H1 (cell line): ENCODE results near the gene PGM2L1. TPM values are rescaled to one million over a fixed set of nuclear protein-coding genes. Genes with fewer than 3 reads are reported as not detected.

Experiments
- CTCF ChIA-PET: fragments of 300-600 bp; sonication (Branson Sonifier 250); formaldehyde crosslinking; loops from one replicate; lab custom pipeline; 2021; ENCODE audit not compliant: partially characterized antibody; lab: Charles Lee
- POLR2A ChIA-PET: fragments of 300-600 bp; sonication (Branson Sonifier 250); formaldehyde crosslinking; loops from one replicate; lab custom pipeline; 2021; ENCODE audit warnings: inconsistent platforms; ENCODE audit not compliant: partially characterized antibody; lab: Charles Lee
- DNase-seq, 2 experiments: peaks; one replicate each; pipeline versions ENCODE4 v3.0.0 to v3.0.0-alpha.2; 2010 to 2022; ENCODE audit warnings: low spot score in 2 of 2, low read depth in 1 of 2, mixed read lengths in 1 of 2
- FAIRE-seq: peaks from 2 replicates; lab custom pipeline; 2011; peaks lifted over from hg19 to GRCh38; lab: Jason Lieb, UNC
- H2AFZ ChIP-seq: 2 replicates; pipeline ENCODE4 v1.8.1; 2012; ENCODE audit warnings: low read length, inconsistent platforms
- H2AK5ac ChIP-seq: 2 replicates; pipeline ENCODE4 v1.6.1; 2013; ENCODE audit warnings: low read depth, low read length
- H2BK120ac ChIP-seq: replicated peaks from 2 replicates; pipeline ENCODE3; 2013; ENCODE audit warnings: low read depth, low read length, inconsistent platforms
- H2BK12ac ChIP-seq: 2 replicates; pipeline ENCODE4 v1.6.1; 2013; ENCODE audit warnings: low read depth, low read length
- H2BK15ac ChIP-seq: 2 replicates; pipeline ENCODE4 v1.6.1; 2013; ENCODE audit warnings: low read length
- H2BK20ac ChIP-seq: 2 replicates; pipeline ENCODE4 v1.6.1; 2013; ENCODE audit warnings: low read length
- H2BK5ac ChIP-seq: 2 replicates; pipeline ENCODE4 v1.6.1; 2013; ENCODE audit warnings: low read depth, low read length
- H3K14ac ChIP-seq: 2 replicates; pipeline ENCODE4 v1.6.1; 2013; ENCODE audit warnings: inconsistent platforms; ENCODE audit not compliant: insufficient read length
- H3K18ac ChIP-seq: 2 replicates; pipeline ENCODE4 v1.6.1; 2013; ENCODE audit warnings: low read length; ENCODE audit errors: extremely low read depth
- H3K23ac ChIP-seq: 2 replicates; pipeline ENCODE4 v1.6.1; 2013; ENCODE audit warnings: inconsistent platforms; ENCODE audit not compliant: insufficient read length
- H3K23me2 ChIP-seq: 2 replicates; pipeline ENCODE4 v1.6.1; 2013; ENCODE audit warnings: low read depth, low read length
- H3K27ac ChIP-seq: 2 replicates; pipeline ENCODE4 v1.6.1; 2011; ENCODE audit warnings: low read depth, low read length, inconsistent platforms
- H3K27me3 ChIP-seq, 4 experiments: replicated peaks in 1 of 4; 1 replicate in 1 of 4; 2 replicates in 3 of 4; pipeline versions ENCODE4 v1.6.1 to v1.8.1; 2011 to 2013; ENCODE audit warnings: low read length in 3 of 4, mild to moderate bottlenecking in 3 of 4, inconsistent platforms in 2 of 4, mixed read lengths in 2 of 4, moderate library complexity in 1 of 4; ENCODE audit not compliant: control insufficient read depth in 3 of 4, insufficient read depth in 3 of 4; ENCODE audit errors: extremely low read depth in 1 of 4
- H3K36me3 ChIP-seq, 4 experiments: 2 replicates each; pipeline versions ENCODE4 v1.6.1 to v1.8.1; 2011 to 2013; ENCODE audit warnings: mild to moderate bottlenecking in 4 of 4, low read length in 3 of 4, moderate library complexity in 2 of 4, control low read depth in 1 of 4, inconsistent platforms in 1 of 4; ENCODE audit not compliant: insufficient read depth in 4 of 4, control insufficient read depth in 2 of 4
- H3K4ac ChIP-seq: replicated peaks from 2 replicates; pipeline ENCODE3; 2013; ENCODE audit warnings: low read length, low read depth, mixed read lengths, inconsistent platforms; ENCODE audit not compliant: insufficient read length
- H3K4me1 ChIP-seq, 4 experiments: replicated peaks in 1 of 4; 1 replicate in 1 of 4; 2 replicates in 3 of 4; pipeline versions ENCODE4 v1.6.1 to v1.8.1; 2011 to 2013; ENCODE audit warnings: low read length in 3 of 4, inconsistent platforms in 2 of 4, mixed read lengths in 1 of 4; ENCODE audit not compliant: insufficient read depth in 4 of 4, control insufficient read depth in 3 of 4
- H3K4me2 ChIP-seq, 2 experiments: 2 replicates each; pipeline versions ENCODE4 v1.6.1 to v1.8.1; 2011 to 2013; ENCODE audit warnings: low read depth in 2 of 2, low read length in 2 of 2, control low read depth in 1 of 2, inconsistent platforms in 1 of 2, mild to moderate bottlenecking in 1 of 2; ENCODE audit not compliant: insufficient read depth in 1 of 2
- H3K4me3 ChIP-seq, 4 experiments: fragments of 200-600, 300-600 bp in 1 of 4; sonication (generic), shearing (Covaris generic), sonication (Bioruptor Twin) in 1 of 4; 2 replicates each; pipeline versions ENCODE4 v1.5.1 to v1.8.1; 2011 to 2016; ENCODE audit warnings: low read length in 4 of 4, low read depth in 3 of 4, control low read depth in 2 of 4, inconsistent platforms in 2 of 4, mild to moderate bottlenecking in 2 of 4, mixed read lengths in 1 of 4, moderate library complexity in 1 of 4; ENCODE audit not compliant: insufficient read depth in 2 of 4; ENCODE audit errors: extremely low read depth in 1 of 4
- H3K56ac ChIP-seq: replicated peaks from 2 replicates; pipeline ENCODE3; 2013; ENCODE audit warnings: low read depth, mild to moderate bottlenecking, mixed read lengths, low read length, inconsistent platforms; ENCODE audit not compliant: insufficient read length
- H3K79me1 ChIP-seq: 2 replicates; pipeline ENCODE4 v1.6.1; 2013; ENCODE audit warnings: low read depth, low read length, control low read depth
- H3K79me2 ChIP-seq, 2 experiments: 2 replicates each; pipeline versions ENCODE4 v1.6.1 to v1.8.1; 2012 to 2013; ENCODE audit warnings: low read length in 2 of 2, mild to moderate bottlenecking in 2 of 2, inconsistent platforms in 1 of 2; ENCODE audit not compliant: insufficient read depth in 2 of 2, control insufficient read depth in 1 of 2
- H3K9ac ChIP-seq, 4 experiments: replicated peaks in 1 of 4; 1 replicate in 1 of 4; 2 replicates in 3 of 4; pipeline versions ENCODE4 v1.6.1 to v1.8.1; 2011 to 2013; ENCODE audit warnings: low read depth in 3 of 4, low read length in 3 of 4, control low read depth in 2 of 4, mild to moderate bottlenecking in 2 of 4, moderate library complexity in 2 of 4, inconsistent platforms in 1 of 4; ENCODE audit errors: extremely low read depth in 1 of 4
- H3K9me3 ChIP-seq, 2 experiments: 2 replicates each; pipeline versions ENCODE4 v1.6.1 to v1.8.1; 2012 to 2013; ENCODE audit warnings: mild to moderate bottlenecking in 2 of 2, moderate library complexity in 2 of 2, control low read depth in 1 of 2, inconsistent platforms in 1 of 2, low read depth in 1 of 2, low read length in 1 of 2, mixed read lengths in 1 of 2; ENCODE audit not compliant: insufficient read depth in 2 of 2
- H4K20me1 ChIP-seq, 2 experiments: replicated peaks in 1 of 2; 2 replicates each; pipeline versions ENCODE3 to v1.8.1; 2011 to 2013; ENCODE audit warnings: inconsistent platforms in 2 of 2, low read length in 2 of 2, mild to moderate bottlenecking in 1 of 2; ENCODE audit not compliant: insufficient read depth in 2 of 2, control insufficient read depth in 1 of 2
- H4K5ac ChIP-seq: 2 replicates; pipeline ENCODE4 v1.6.1; 2013; ENCODE audit warnings: low read length, low read depth, mixed read lengths, inconsistent platforms; ENCODE audit not compliant: insufficient read length
- H4K8ac ChIP-seq: 2 replicates; pipeline ENCODE4 v1.8.0; 2013; ENCODE audit warnings: mild to moderate bottlenecking, moderate library complexity, low read length, inconsistent platforms; ENCODE audit not compliant: insufficient read depth; ENCODE audit errors: extremely low read depth
- H4K91ac ChIP-seq: replicated peaks from 2 replicates; pipeline ENCODE3; 2013; ENCODE audit warnings: low read length, mixed read lengths, inconsistent platforms; ENCODE audit not compliant: insufficient read length
- CBX8 ChIP-seq: fragments of 300-800, 300-1000 bp; sonication (generic); IDR thresholded peaks from 2 replicates; pipeline ENCODE4 v1.7.1; 2016; ENCODE audit warnings: low read depth, low read length, borderline replicate concordance
- GABPA ChIP-seq: IDR thresholded peaks from 2 replicates; pipeline ENCODE4 v1.6.1; 2011; ENCODE audit warnings: mild to moderate bottlenecking, low read length, moderate library complexity, borderline replicate concordance; ENCODE audit not compliant: insufficient read depth
- JUND ChIP-seq: IDR thresholded peaks from 2 replicates; pipeline ENCODE4 v1.6.1; 2011; ENCODE audit warnings: mild to moderate bottlenecking, improper control_type of control experiment, low read length
- KDM5A ChIP-seq: fragments of 200-600 bp; IDR thresholded peaks from 2 replicates; pipeline ENCODE4 v1.7.1; 2012; ENCODE audit warnings: mild to moderate bottlenecking, low read length, inconsistent platforms, mixed read lengths
- MAX ChIP-seq: IDR thresholded peaks from 2 replicates; pipeline ENCODE4 v1.6.1; 2012; ENCODE audit warnings: inconsistent platforms
- RXRA ChIP-seq: IDR thresholded peaks from 2 replicates; pipeline ENCODE4 v1.6.1; 2011; ENCODE audit warnings: low read depth, mild to moderate bottlenecking, low read length, moderate library complexity; ENCODE audit not compliant: insufficient read depth
- SIN3A ChIP-seq, 2 experiments: IDR thresholded peaks in 1 of 2; conservative IDR thresholded peaks in 1 of 2; 2 replicates each; pipeline ENCODE4 v1.6.1; 2011 to 2012; ENCODE audit warnings: low read length in 2 of 2, improper control_type of control experiment in 1 of 2, low read depth in 1 of 2, mild to moderate bottlenecking in 1 of 2
- SP1 ChIP-seq: IDR thresholded peaks from 2 replicates; pipeline ENCODE4 v1.6.1; 2011; ENCODE audit warnings: low read depth, low read length
- SRF ChIP-seq: IDR thresholded peaks from 2 replicates; pipeline ENCODE4 v1.6.1; 2011; ENCODE audit warnings: mild to moderate bottlenecking, low read depth, low read length, moderate library complexity
- TAF1 ChIP-seq: IDR thresholded peaks from 2 replicates; pipeline ENCODE4 v1.6.1; 2011; ENCODE audit warnings: mild to moderate bottlenecking, low read depth, low read length
- TAF7 ChIP-seq: optimal IDR thresholded peaks from 2 replicates; pipeline ENCODE3; 2011; ENCODE audit warnings: low read depth, mild to moderate bottlenecking, inconsistent platforms, low read length, moderate library complexity, borderline replicate concordance
- TCF12 ChIP-seq: IDR thresholded peaks from 2 replicates; pipeline ENCODE4 v1.6.1; 2011; ENCODE audit warnings: low read depth, mild to moderate bottlenecking, low read length
- WGBS, 2 experiments: shearing (Covaris generic) in 1 of 2; methylation state at CpG; one replicate each; pipeline versions ENCODE4 v1.1.6 to v1.1.7; 2013 to 2015; ENCODE audit warnings: low lambda C conversion rate in 2 of 2, mixed read lengths in 2 of 2, inconsistent platforms in 1 of 2, low coverage in 1 of 2, missing lambda C conversion rate in 1 of 2; ENCODE audit not compliant: insufficient replicate concordance in 2 of 2, insufficient coverage in 1 of 2, insufficient read length in 1 of 2; ENCODE audit errors: extremely low coverage in 1 of 2, missing lambda C conversion rate in 1 of 2; 5-methylcytosine and 5-hydroxymethylcytosine counted together
- polyA plus RNA-seq, 7 experiments: library from polyadenylated mRNA; depleted of rRNA in 3 of 7; stranded (reverse) in 5 of 7; unstranded in 2 of 7; fragments of >200 nt in 5 of 7; fragments of 200-250 nt in 2 of 7; gene quantifications; 1 replicate in 5 of 7; 2 replicates in 1 of 7; 4 replicates in 1 of 7; pipeline versions ENCODE4 v1.2.1 to v1.2.3, GENCODE V29; 2011 to 2013; ENCODE audit warnings: missing spikeins in 2 of 7, mixed read lengths in 2 of 7
- total RNA-seq: library from RNA; stranded (reverse); fragmentation: NEBNext Ultra II Directional; extraction: Animal tissue kit (Norgen Biotek cat#: 25700); gene quantifications from 2 replicates; pipeline ENCODE4 v1.2.1, GENCODE V29; 2021

PGM2L1 gene
- total and polyA plus RNA-seq, 2 of the 8 experiments (the other 6 are each of a cell fraction or from before 2014, with no cell fraction given), result 5.0 to 42.7 TPM

DNA sequence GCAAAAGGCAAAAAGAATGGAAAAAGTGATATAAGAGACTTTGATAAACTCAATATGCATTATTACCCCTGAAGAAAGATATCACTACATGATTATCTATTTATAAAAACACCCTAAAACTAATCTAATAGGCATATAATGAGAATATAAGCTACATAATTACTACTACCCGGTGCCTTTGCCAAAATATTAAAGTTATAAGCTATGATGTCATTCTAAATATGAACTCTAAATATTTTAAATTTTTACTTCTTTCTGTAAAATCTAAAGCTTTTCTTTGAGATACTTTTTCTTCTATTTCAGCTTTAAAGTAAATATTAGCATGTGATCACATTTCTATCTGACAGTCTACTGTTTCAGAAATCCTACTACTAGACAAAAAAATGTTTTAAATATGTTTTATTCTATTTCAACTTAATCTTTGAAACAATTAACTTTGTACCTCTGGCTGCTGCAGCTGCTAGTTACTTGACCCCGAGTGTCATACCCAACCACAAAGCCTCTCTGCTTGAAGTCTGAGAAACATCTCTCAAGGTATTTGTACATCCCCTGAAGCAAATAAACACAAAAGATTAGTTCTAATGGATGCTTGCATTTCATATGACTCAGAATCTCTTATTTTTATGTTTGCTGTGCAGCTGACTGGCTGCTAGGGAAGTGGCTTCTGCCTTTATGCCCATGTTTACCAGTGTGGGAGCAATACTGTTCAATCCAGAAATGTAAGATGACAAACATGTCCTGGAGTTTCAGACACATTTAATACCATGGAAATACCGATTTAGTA, 26.8 kb downstream of the PGM2L1 start:
- Histone ChIP-seq H2BK15ac (no peak overlapping the region), H3K4me1 (no peaks in the 10 kb centered on the region), H2BK12ac (no peak overlapping the region), H3K18ac (no peak overlapping the region), H4K8ac (no peak overlapping the region), H3K9ac (no peak overlapping the region), H3K9me3 (no peaks in the 10 kb centered on the region), H3K4me2 (no peak overlapping the region), H2BK20ac (no peak overlapping the region), H3K23ac (no peak overlapping the region), H3K36me3 (peaks cover 0 to 11% (median 3%) of the 10 kb centered on the region in 4 experiments; a peak in 5 of 8 replicates), H3K14ac (no peak overlapping the region), H3K56ac (no peak overlapping the region), H4K20me1 (no peaks in the 10 kb centered on the region), H2BK5ac (no peak overlapping the region), H2AFZ (no peak overlapping the region), H3K79me1 (no peaks in the 10 kb centered on the region), H2BK120ac (no peak overlapping the region), H3K27ac (no peak overlapping the region), H3K23me2 (peaks cover 3% of the 10 kb centered on the region; the same call in 1 of the 2 replicates), H3K4me3 (no peak overlapping the region), H2AK5ac (no peak overlapping the region), H3K27me3 (no peaks in the 10 kb centered on the region), H3K4ac (no peak overlapping the region), H4K91ac (no peak overlapping the region), H3K79me2 (no peaks in the 10 kb centered on the region), H4K5ac (no peak overlapping the region)
- POLR2A ChIA-PET, result no interaction called here
- CTCF ChIA-PET, result interaction anchor here (0.7 to 1.2 kb wide), 2 partner anchors 18 to 78 kb away, joined by 3 read pairs; no protein-coding TSS in a partner anchor
- DNase-seq (no peak), FAIRE-seq (no peak)
- 90% methylated on average over 3 of the region's 3 CpGs; no CpG with 5 or more reads in 1 of the 2 experiments for WGBS, 2 experiments
- TF ChIP-seq SP1, result no peak
- no peak for TF ChIP-seq MAX
- no peak for TF ChIP-seq TAF7
- no peak for TF ChIP-seq TAF1
- TF ChIP-seq GABPA, result no peak
- no peak for TF ChIP-seq KDM5A
- no peak for TF ChIP-seq CBX8
- TF ChIP-seq RXRA, result no peak
- TF ChIP-seq JUND, result no peak
- no peak for TF ChIP-seq TCF12
- TF ChIP-seq SRF, result no peak
- no peak for TF ChIP-seq SIN3A (conservative IDR thresholded peaks at IDR 0.05 in 1 of 2, IDR thresholded peaks at IDR 0.05 in 1 of 2; ENCODE audit: low read depth in 1 of 2, low read length in 2 of 2)
